Measurements from ENCODE around the gene GNG12. TPM values are rescaled to one million over a fixed set of nuclear protein-coding genes. Genes with fewer than 3 reads are reported as not detected.

GNG12 gene
- 10 to 100 TPM; 14.3 to 54.6 (median 45.1) TPM for total RNA-seq

- ATAC-seq (ENCODE audit: low FRiP score in 2 of 2) (peak; percentile 83 to 95), DNase-seq (peak; percentile 67 to 94)
- WGBS, 2 donors, result 2% methylated on average over 47 to 82 of the region's 94 CpGs
- Histone ChIP-seq H3K27me3 (peaks cover 0 to 6% (median 0%) of the 10 kb centered on the region in 4 donors), H3K27ac (peak within 1 kb of the TSS; percentile 82 to 92 (median 88)), H3K9me3 (no peaks in the 10 kb centered on the region), H3K4me3 (peak within 1 kb of the TSS; percentile 66 to 82 (median 72)), H3K36me3 (no peaks in the 10 kb centered on the region), H3K4me1 (peaks cover 2 to 14% (median 9%) of the 10 kb centered on the region in 4 donors)
- TF ChIP-seq EP300 (IDR thresholded peaks at IDR 0.05) (no peak), CTCF (IDR thresholded peaks at IDR 0.05) (peak in 1 of 6 experiments; percentile 8), POLR2AphosphoS5 (IDR thresholded peaks at IDR 0.05) (peak; percentile 7 to 19), POLR2A (IDR thresholded peaks at IDR 0.05) (peak in 1 of 4 donors; percentile 72)
Measured at GRCh38 chr1:67832737-67833601, at the start of gene GNG12. TSS of gene GNG12 (minus strand) at chr1:67833467. CDS start at chr1:67707686, 125,781 bp downstream.

DNA sequence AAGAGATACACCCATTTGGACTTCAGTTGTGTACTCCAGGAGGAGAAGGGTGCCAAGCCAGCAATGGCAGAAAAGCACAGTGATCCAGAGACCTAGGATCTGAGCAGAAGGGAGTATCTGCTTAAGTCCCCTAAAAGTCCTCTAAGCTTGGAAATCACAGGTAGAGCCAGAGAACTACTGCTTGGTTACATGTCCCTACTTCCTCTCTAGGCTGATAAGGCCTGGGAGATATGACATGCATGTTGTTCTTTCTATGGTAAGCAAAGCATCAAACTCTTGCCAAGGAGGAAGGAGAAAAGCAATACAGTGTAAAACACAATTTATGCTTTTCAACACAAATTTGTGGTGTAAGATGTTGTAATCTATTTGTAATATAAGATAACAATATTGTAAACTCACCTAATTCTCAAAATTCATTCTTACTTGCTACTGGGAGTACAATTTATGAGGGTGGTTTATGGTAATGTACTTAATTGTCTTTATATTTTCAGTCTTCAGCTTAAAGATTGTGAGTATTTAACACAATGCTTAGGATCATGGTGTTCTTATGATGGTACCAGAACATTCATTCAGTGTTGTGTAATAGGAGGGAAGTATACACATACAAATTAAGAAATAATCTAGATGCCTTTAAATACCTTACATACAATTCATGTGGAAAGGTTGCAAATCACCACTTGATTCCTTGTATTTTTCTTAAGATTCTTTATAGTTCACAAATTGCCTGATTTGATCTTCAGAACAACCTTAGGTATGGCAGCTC is 49.1 kb upstream of the GNG12 start:
- H3K27ac ChIP-seq, result no peak overlapping the region

GRCh38 chr1:67880056-67880601 is 46.9 kb upstream of the GNG12 start:
- Histone ChIP-seq H3K36me3 (no peaks in the 10 kb centered on the region), H3K4me1 (no peaks in the 10 kb centered on the region), H3K27me3 (no peaks in the 10 kb centered on the region), H3K27ac (no peak overlapping the region), H3K9me3 (no peaks in the 10 kb centered on the region), H3K4me3 (no peak overlapping the region)
- TF ChIP-seq POLR2AphosphoS5 (IDR thresholded peaks at IDR 0.05) (no peak), EP300 (IDR thresholded peaks at IDR 0.05) (no peak), CTCF (IDR thresholded peaks at IDR 0.05) (no peak), POLR2A (IDR thresholded peaks at IDR 0.05) (no peak)
- no peak for DNase-seq
- ATAC-seq (ENCODE audit: low FRiP score in 2 of 2), result no peak
- WGBS, 2 donors, result 43 to 51% methylated on average over 3 of the region's 3 CpGs

More for the DNA sequence above, 49.1 kb upstream of the GNG12 start:
- Histone ChIP-seq H3K36me3 (no peaks in the 10 kb centered on the region), H3K9me3 (no peaks in the 10 kb centered on the region), H3K4me3 (no peak overlapping the region), H3K4me1 (no peaks in the 10 kb centered on the region), H3K27me3 (no peaks in the 10 kb centered on the region)
- TF ChIP-seq POLR2A (IDR thresholded peaks at IDR 0.05) (no peak), POLR2AphosphoS5 (IDR thresholded peaks at IDR 0.05) (no peak), CTCF (IDR thresholded peaks at IDR 0.05) (no peak), EP300 (IDR thresholded peaks at IDR 0.05) (no peak)
- DNase-seq, result no peak
- ATAC-seq (ENCODE audit: low FRiP score in 2 of 2), result no peak

- 63 to 80% methylated on average over 1 of the region's 1 CpG for whole genome bisulfite sequencing, 2 donors
- Histone ChIP-seq H3K9me3 (peaks cover 0 to 6% (median 0%) of the 10 kb centered on the region in 4 donors), H3K27me3 (no peaks in the 10 kb centered on the region), H3K4me3 (no peak overlapping the region), H3K27ac (no peak overlapping the region), H3K36me3 (no peaks in the 10 kb centered on the region), H3K4me1 (no peaks in the 10 kb centered on the region)
- DNase-seq (no peak), ATAC-seq (ENCODE audit: low FRiP score in 2 of 2) (no peak)
- no peak for TF ChIP-seq EP300 (IDR thresholded peaks at IDR 0.05)
- no peak for TF ChIP-seq CTCF (IDR thresholded peaks at IDR 0.05)
- TF ChIP-seq POLR2AphosphoS5 (IDR thresholded peaks at IDR 0.05), result no peak
- TF ChIP-seq POLR2A (IDR thresholded peaks at IDR 0.05), result no peak
Measured at GRCh38 chr1:67879485-67879884, 46.2 kb upstream of the GNG12 start.

Data from upper lobe of left lung (tissue), 6 donors.